ENCODE data around the gene IGSF8. TPM values are rescaled to one million over a fixed set of nuclear protein-coding genes. Genes with fewer than 3 reads are reported as not detected.

IGSF8 gene
- total and polyA plus RNA-seq, 2 of the 8 experiments (the other 6 are each of a cell fraction or from before 2014, with no cell fraction given), result 69.6 to 132 TPM

DNA sequence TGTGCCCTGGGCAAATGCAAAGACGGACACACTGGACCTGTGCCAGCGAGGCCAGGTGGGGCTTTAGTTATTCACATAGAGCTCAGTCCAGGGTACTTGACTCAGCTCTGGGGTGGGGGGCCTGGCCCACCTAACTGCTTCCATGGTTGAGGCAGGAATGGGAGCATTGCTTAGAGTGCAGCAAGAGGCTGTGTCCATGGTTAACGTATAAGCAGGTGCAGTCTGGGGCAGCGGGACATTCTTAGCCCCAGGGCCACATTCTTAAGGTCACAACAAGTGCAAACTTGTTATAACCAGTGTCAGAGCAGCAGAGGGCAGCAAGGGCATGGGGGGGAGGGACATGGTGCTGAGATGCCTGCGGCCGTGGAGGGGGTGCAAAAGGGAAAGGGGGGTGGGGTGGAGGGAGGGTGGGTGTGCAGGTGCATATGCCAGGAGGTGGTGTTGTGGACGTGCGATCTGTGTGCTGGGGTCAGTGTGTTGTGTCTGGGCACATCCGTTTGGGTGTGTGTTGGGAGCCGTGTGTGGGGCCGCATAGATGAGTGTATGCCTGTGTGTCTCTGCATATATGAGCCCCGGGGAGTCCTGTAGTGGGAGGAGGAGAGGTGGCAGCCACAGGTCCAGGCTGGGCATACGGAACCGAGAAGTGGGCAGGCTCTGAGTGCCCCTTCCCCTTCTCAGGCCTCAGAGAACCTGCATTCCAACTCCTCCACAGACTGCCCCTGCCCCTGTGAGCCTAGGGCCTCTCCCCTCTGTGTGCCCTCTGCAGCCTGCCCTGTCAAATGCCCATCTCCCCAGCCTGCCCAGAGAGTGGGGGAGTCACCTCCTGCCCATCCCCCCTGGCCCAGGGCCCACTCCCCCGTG, 36.8 kb downstream of the IGSF8 start:
- H2BK5ac ChIP-seq (ENCODE audit: low read depth, low read length), result peak overlapping the region; percentile 1; the same call in 1 of the 2 replicates
- H3K36me3 ChIP-seq (ENCODE audit: control insufficient read depth in 2 of 4, insufficient read depth in 4 of 4, low read length in 3 of 4), result no peaks in the 10 kb centered on the region
- H3K4ac ChIP-seq (replicated peaks; ENCODE audit: insufficient read length, low read depth, low read length), result no peak overlapping the region
- DNase-seq (ENCODE audit: low read depth in 1 of 2, low spot score in 2 of 2) (no peak), FAIRE-seq (no peak)
- peak overlapping the region; percentile 76; the same call in 1 of the 2 replicates for H3K18ac ChIP-seq (ENCODE audit: extremely low read depth, low read length)
- H4K5ac ChIP-seq (ENCODE audit: insufficient read length, low read depth, low read length), result no peak overlapping the region
- H3K4me2 ChIP-seq (ENCODE audit: insufficient read depth in 1 of 2, low read depth in 2 of 2, low read length in 2 of 2), result peak overlapping the region in 1 of 2 experiments; percentile 37; a peak in 1 of 4 replicates
- H2BK15ac ChIP-seq (ENCODE audit: low read length), result peak overlapping the region; percentile 67; the same call in 1 of the 2 replicates
- no peak overlapping the region for H2AFZ ChIP-seq (ENCODE audit: low read length)
- H3K9ac ChIP-seq (replicated peaks in 1 of 4; ENCODE audit: extremely low read depth in 1 of 4, low read depth in 3 of 4, low read length in 3 of 4), result no peak overlapping the region
- no peaks in the 10 kb centered on the region for H3K9me3 ChIP-seq (ENCODE audit: insufficient read depth in 2 of 2, low read depth in 1 of 2, low read length in 1 of 2)
- no peaks in the 10 kb centered on the region for H3K79me2 ChIP-seq (ENCODE audit: control insufficient read depth in 1 of 2, insufficient read depth in 2 of 2, low read length in 2 of 2)
- H3K14ac ChIP-seq (ENCODE audit: insufficient read length), result no peak overlapping the region
- H2BK12ac ChIP-seq (ENCODE audit: low read depth, low read length), result peak overlapping the region; percentile 78; the same call in 1 of the 2 replicates
- 0 out of 2 replicates have a peak overlapping the region, but pooled peaks have one; percentile 78 for H2BK20ac ChIP-seq (ENCODE audit: low read length)
- POLR2A ChIA-PET (ENCODE audit: partially characterized antibody), result interaction anchor here (0.7 to 2.8 kb wide), 3 partner anchors 15 to 116 kb away, joined by 3 to 11 read pairs (median 3); no protein-coding TSS in a partner anchor
- H3K4me1 ChIP-seq (replicated peaks in 1 of 4; ENCODE audit: control insufficient read depth in 3 of 4, insufficient read depth in 4 of 4, low read length in 3 of 4), result peaks cover 0 to 17% (median 14%) of the 10 kb centered on the region in 4 experiments; a peak in 6 of 7 replicates
- H4K8ac ChIP-seq (ENCODE audit: extremely low read depth, insufficient read depth, low read length), result no peak overlapping the region; the same call in 1 of the 2 replicates
- H3K4me3 ChIP-seq (ENCODE audit: extremely low read depth in 1 of 4, insufficient read depth in 2 of 4, low read depth in 3 of 4, low read length in 4 of 4), result 0 out of 8 replicates have a peak overlapping the region, but pooled peaks of 1 of the 4 experiments have one; percentile 2
- no peaks in the 10 kb centered on the region for H3K79me1 ChIP-seq (ENCODE audit: low read depth, low read length)
- no peaks in the 10 kb centered on the region for H4K20me1 ChIP-seq (replicated peaks in 1 of 2; ENCODE audit: control insufficient read depth in 1 of 2, insufficient read depth in 2 of 2, low read length in 2 of 2)
- CTCF ChIA-PET (ENCODE audit: partially characterized antibody), result interaction anchor here (0.8 to 50.1 kb wide), 6 partner anchors 4 to 56 kb away, joined by 3 to 1874 read pairs (median 4); partner anchors contain the start of genes IGSF8, KCNJ10 and KCNJ9
- H3K27ac ChIP-seq (ENCODE audit: low read depth, low read length), result no peak overlapping the region
- no peak overlapping the region for H3K56ac ChIP-seq (replicated peaks; ENCODE audit: insufficient read length, low read depth, low read length)
- no peaks in the 10 kb centered on the region for H3K23me2 ChIP-seq (ENCODE audit: low read depth, low read length)
- peak overlapping the region; percentile 36 for H4K91ac ChIP-seq (replicated peaks; ENCODE audit: insufficient read length, low read length)
- H2BK120ac ChIP-seq (replicated peaks; ENCODE audit: low read depth, low read length), result no peak overlapping the region
- 66% methylated on average over 8 of the region's 15 CpGs; no CpG with 5 or more reads in 1 of the 2 experiments for WGBS, 2 experiments (ENCODE audit: extremely low coverage in 1 of 2, insufficient coverage in 1 of 2, insufficient read length in 1 of 2, insufficient replicate concordance in 2 of 2, low coverage in 1 of 2, low lambda C conversion rate in 2 of 2, missing lambda C conversion rate in 1 of 2)
- no peak overlapping the region for H2AK5ac ChIP-seq (ENCODE audit: low read depth, low read length)
- peaks cover 0 to 3% (median 0%) of the 10 kb centered on the region in 4 experiments; a peak in 1 of 7 replicates for H3K27me3 ChIP-seq (replicated peaks in 1 of 4; ENCODE audit: control insufficient read depth in 3 of 4, extremely low read depth in 1 of 4, insufficient read depth in 3 of 4, low read length in 3 of 4)
- H3K23ac ChIP-seq (ENCODE audit: insufficient read length), result no peak overlapping the region
- TF ChIP-seq TEAD4 (IDR thresholded peaks at IDR 0.05; ENCODE audit: low read depth, low read length) (0 out of 2 replicates have a peak, but pooled peaks have one; percentile 72), MAFK (IDR thresholded peaks at IDR 0.05; ENCODE audit: low read depth, low read length) (no peak), EZH2 (IDR thresholded peaks at IDR 0.05; ENCODE audit: low read depth, low read length, severe bottlenecking) (no peak), RAD21 (IDR thresholded peaks at IDR 0.05 in 1 of 2, conservative IDR thresholded peaks at IDR 0.05 in 1 of 2; ENCODE audit: low read depth in 2 of 2, low read length in 2 of 2) (peak; percentile 42 to 61), SRF (IDR thresholded peaks at IDR 0.05; ENCODE audit: low read depth, low read length) (no peak), CEBPB (IDR thresholded peaks at IDR 0.05; ENCODE audit: low read depth, low read length) (no peak), SUZ12 (IDR thresholded peaks at IDR 0.05; ENCODE audit: low read length) (no peak)

Data from H1 (cell line).